Smooth muscle cell of the brain vasculature (primary cell): ENCODE data around the gene FAHD2A.
"Not testable (repeated sequence)": the region's sequence is repeated elsewhere in the genome, so short reads cannot be mapped to it uniquely, and the experiment has no call there.

Experiments used
- DNase-seq: peaks from one replicate; pipeline ENCODE4 v3.0.0-alpha.2; 2012; ENCODE audit warnings: low read depth, low spot score

Gene FAHD2A

DNA sequence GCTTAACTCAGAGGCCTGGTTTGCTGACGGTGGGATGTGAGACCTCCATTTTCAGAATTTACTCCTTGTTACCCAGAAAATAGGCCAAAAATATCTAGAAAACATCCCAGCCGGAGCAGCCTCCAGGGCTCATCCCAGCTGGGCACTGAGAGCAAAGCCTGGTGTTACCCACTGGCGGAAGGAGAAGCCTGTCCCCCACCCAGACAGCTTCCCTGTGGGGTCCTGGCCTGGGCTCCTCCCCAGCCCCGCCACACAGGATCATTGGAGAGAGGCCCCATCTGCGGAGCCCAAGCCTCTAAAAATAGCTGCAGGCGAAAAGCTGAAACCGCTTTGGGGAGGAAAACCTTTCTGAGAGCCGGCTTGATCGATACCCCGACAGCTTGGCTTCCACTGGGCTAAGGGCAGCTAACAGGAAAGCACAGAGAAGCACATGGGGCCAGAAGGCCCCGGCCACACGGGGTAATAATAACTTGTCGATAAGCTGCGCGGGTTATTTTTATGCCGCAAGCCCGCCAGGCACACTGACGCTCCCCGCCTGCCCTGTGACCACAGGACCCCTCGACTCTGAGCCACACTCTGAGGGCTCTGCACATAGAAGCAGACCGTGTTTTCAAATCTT is 26.9 kb upstream of the FAHD2A start:
- no peak for DNase-seq

DNA sequence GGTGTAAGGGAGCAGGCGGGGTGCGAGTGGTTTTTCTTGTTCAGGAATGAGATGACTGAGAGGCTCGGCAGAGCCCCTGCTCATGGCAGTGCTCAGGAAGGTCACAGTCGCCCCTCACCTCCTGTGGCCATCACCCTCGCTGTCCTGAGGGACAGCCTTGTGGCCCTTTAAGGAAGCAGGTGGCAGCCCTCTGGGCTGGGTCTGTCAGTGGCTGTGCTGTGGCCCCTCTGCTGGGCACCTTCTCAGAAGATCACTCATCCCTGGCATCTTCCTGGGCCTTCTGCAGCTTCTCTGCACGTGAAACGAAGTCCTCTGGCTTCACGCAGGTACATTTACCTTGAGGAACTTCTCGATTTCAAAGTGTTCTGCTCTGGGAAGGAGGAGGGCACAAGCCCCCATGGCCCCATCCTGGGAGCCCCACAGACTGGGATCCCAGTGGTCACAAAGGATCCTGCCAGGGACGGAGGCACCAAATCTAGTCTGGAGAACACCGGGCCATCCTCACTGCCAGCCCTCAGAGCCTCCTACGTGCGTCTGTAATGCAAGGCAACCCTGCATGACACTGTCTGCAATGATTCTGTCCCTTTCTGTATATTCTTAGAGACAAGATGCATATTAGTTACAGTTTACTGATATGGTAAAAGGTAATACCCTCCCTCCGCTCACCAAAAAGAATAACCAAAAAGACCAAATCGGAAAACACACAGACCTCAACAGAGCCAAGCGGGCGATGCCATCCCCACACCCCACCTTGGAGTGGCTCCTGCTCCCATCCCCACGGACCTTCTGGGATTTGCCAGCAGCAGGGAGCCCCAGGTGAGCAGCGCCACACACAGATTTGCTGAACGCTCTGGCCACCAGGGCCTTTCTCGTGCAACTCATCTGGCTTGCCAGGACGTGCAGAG is 25.9 kb upstream of the FAHD2A start:
- no peak for DNase-seq

DNA sequence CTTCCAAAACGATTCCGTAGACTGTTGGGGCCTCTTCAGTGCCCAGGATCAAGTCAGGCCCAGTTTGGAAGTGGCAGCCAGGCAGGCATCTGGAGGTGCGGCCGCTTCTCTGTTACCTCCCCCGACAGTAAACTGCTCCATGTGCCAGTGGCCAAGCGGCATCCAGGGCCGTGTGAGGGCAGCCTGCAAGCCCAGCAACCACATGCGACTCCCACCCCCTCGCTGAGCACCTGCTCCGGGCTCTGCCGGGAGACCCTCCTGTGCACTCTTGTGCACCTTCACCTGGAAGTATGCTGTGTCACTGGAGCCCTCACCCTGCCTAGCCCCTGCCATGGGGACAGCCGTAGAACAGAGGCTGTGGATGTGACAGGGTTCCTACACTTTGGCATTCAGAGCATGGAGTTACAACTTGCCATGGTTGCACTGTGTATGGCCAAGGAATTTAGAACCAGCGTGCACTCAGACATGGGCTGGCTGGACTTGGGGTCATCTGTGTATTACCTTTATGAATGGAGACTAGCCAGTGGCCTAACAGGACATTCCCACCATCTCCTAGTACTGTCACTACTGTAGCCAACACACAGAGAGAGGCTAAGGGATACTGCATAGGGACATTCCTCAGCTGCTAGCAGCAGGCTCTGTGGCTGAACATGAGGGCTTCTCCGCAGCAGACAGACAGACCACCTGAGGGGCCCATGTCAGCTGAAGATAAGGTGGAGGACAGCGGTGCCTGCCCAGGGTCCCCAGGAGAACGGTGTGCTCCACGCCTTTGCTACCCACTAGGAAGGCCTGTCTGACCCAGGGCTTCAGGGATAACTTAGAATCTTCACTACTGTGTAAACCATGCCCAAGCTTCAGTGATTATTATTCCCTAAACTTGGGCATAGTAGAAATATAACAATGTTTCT is 25.0 kb upstream of the FAHD2A start:
- DNase-seq, result no peak

DNA sequence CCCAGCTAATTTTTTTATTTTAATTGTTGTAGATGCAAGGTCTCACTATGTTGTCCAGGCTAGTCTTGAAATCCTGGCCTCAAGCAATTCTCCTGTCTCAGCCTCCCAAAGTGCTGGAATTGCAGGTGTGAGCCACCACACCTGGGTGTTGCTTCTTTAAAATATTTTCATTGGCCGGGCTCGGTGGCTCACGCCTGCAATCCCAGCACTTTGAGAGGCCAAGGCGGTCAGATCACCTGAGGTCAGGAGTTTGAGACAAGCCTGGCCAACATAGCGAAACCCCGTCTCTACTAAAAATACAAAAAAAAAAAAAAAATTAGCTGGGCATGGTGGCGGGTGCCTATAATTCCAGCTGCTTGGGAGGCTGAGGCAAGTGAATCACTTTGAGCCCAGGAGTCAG is 24.2 kb upstream of the FAHD2A start:
- DNase-seq, result not testable (repeated sequence)

DNA sequence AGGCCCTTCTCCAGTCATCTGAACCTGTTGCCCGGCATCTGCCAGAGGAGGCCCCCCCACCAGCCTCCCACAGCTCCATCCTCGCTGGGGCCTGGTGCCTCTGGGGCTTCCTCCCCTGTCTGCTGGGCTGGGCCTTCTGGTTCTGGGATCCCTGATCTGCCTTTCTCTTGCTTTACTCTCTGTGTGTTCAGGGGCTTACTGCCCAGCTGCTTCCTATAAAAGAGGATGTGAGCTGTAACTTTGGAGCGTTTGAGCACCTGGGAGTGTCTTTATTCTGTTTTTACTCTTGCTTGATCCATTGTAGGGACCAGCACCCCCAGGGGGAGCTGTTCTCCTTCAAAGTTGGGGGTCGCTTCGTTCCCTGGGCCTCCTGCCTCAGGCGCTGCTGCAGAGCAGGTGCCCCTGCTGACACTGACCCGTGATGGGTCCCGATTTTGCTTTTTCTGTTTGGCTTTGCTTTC is 23.1 kb upstream of the FAHD2A start:
- DNase-seq, result no peak

DNA sequence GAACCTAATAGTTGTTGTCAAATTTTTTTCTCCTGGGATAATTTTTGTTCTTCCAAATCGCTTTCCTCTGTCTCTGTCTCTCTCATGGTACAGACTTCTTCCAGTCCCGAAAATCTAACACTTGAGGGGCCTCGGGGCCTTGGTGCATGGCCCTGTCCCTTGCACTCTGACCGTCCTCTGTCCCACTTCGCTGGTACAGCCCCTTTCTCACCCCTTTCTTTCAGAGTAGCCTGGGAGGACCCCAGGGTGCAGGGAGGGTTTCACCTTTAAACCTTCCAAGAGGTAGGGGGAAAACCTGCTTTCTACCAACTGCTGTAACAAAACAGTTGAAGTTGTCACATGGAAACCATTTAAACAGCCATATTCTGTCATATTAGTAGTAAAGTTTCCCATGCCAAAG is 22.2 kb upstream of the FAHD2A start:
- DNase-seq, result no peak

DNA sequence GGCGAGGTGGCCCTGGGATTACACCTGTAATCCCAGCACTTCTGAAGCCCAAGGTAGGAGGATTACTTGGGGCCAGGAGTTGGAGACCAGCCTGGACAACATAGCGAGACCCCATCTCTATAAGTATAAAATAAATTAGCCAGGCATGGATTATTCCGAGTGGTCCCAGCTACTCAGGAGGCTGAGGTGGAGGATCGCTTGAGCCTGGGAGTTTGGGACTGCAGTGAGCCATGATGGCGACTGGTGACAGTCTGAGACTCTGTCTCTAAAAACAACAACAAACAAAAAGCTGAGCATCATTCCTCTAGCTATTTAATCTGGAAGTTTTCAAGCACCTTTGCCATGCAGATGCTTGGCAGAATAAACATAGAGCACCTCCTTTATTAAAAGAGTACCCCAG is 21.8 kb upstream of the FAHD2A start:
- no peak for DNase-seq

DNA sequence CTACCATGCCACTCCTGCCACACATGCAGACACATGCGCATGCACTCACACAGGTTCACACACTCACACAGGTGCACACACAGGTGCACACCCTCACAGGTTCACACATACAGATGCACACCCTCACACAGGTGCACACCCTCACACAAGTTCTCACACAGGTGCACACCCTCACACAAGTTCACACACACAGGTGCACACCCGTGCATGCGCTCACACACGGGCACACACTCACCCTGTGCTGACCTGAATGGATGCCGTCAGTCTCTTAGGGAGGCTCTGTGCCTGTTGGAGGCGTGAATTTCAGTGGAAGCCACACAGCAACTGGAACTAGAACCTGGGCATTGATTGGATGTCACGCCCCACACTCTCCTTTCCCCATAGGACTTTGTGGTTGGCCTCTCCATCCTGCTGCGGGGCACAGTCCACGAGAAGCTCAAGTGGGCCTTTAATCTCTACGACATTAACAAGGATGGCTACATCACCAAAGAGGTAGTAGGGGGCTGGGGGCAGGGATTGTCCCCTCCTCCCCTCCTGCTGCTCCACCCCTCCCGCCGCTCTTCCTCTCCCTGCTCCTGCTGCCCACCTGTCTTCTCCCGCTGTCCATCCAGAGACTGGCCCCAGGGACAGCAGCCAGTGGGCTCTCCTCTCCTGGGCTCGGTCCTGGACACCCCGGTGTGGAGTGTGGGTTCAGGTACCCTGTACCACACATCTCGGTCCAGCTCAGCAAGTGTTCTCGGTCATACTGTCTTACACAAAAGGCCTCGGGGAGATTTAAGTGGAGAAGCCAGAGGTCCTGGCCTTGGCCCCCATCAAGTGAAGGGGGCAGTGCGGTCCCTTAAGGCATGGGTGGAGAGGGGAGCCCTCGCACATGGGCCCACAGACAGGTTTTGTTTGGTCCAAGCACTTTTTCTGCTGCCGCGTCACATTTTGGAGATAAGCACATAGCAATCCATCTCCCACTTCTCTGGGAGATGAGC is 21.0 kb upstream of the FAHD2A start:
- no peak for DNase-seq

DNA sequence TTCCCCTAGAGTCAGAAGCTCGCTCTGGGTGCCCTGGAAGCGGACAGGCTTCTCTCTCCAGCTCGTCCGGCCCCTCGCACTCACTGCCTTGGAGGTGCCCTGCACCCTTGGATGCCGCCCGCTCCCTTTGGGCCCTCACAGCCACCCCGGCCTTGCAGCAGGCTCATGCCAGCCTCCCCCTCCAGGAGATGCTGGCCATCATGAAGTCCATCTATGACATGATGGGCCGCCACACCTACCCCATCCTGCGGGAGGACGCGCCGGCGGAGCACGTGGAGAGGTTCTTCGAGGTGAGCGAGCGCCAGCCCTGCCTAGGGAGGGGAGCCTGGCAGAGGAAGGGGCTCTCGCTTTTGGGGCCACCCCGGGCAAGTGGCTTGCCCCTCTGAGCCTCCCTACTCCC is 20.3 kb upstream of the FAHD2A start:
- DNase-seq, result no peak

DNA sequence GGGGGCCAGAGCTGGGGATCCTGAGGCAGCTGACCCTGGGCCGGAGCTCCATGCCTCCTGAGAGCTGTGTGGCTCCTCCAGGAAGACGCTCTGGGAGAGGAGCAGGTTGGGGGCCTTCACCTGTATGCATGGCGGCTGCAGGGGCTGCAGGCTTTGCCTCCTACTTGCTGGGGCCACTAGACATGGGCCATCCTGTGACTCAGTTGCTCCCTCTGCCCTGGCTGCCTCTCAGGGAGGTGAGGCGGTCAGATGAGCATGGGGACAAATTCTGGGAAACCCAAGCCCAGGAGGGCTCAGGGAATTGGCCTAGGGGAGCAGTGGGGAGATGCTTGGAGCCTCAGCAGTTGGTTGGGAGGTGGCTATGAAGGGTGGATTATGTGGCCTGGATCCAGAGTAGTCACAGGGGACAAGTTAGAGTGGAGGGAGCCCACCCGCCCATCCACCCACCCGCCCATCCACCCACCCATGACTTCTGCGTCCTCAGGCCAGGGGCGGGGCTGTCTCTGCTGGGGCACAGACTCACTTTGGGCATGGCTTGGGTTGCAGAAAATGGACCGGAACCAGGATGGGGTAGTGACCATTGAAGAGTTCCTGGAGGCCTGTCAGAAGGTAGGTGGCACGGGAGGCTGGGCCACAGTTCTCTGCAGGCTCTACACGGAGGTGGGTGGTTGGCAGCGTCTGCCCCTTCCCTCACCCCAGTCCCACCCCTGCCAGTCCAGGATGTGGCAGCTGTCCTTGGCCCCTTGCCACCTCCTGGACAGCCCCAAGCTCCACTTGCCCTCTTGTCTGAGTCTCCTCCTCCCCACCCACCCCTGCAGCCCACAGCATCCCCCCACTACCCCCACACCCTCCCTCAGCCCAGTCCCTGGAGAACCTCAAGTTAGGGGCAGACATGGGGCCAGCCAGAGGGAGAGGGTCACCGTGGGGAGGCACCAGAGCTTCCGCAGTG is 19.5 kb upstream of the FAHD2A start:
- DNase-seq, result no peak

DNA sequence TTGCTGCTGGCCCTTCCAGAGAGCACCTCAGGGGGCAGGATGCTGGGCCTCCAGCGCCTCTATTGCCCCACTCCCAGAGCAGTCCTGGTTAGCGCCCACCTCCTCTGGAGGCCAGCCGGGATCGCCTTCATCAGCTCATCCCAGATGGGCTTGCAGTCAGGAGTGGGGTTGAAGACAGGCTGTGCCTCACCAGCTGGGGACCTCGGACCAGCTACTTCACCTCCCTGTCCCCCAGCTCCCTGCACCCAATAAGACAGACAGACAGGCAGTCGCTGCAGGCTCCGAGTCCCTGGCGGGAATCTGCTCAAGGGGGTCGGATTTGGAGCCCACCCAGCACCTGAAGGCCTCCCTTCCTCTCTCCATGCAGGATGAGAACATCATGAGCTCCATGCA is 18.9 kb upstream of the FAHD2A start:
- DNase-seq, result no peak

DNA sequence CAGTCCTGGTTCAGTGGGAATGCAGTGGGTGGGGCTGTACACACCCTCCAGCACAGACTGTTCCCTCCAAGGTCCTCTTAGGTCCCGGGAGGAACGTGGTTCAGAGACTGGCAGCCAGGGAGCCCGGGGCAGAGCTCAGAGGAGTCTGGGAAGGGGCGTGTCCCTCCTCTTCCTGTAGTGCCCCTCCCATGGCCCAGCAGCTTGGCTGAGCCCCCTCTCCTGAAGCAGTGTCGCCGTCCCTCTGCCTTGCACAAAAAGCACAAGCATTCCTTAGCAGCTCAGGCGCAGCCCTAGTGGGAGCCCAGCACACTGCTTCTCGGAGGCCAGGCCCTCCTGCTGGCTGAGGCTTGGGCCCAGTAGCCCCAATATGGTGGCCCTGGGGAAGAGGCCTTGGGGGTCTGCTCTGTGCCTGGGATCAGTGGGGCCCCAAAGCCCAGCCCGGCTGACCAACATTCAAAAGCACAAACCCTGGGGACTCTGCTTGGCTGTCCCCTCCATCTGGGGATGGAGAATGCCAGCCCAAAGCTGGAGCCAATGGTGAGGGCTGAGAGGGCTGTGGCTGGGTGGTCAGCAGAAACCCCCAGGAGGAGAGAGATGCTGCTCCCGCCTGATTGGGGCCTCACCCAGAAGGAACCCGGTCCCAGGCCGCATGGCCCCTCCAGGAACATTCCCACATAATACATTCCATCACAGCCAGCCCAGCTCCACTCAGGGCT is 17.5 kb upstream of the FAHD2A start:
- no peak for DNase-seq

DNA sequence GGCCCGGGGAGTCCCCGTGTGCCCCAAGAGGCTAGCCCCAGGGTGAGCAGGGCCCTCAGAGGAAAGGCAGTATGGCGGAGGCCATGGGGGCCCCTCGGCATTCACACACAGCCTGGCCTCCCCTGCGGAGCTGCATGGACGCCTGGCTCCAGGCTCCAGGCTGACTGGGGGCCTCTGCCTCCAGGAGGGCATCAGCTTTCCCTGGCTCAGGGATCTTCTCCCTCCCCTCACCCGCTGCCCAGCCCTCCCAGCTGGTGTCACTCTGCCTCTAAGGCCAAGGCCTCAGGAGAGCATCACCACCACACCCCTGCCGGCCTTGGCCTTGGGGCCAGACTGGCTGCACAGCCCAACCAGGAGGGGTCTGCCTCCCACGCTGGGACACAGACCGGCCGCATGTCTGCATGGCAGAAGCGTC is 16.9 kb upstream of the FAHD2A start:
- DNase-seq, result no peak

DNA sequence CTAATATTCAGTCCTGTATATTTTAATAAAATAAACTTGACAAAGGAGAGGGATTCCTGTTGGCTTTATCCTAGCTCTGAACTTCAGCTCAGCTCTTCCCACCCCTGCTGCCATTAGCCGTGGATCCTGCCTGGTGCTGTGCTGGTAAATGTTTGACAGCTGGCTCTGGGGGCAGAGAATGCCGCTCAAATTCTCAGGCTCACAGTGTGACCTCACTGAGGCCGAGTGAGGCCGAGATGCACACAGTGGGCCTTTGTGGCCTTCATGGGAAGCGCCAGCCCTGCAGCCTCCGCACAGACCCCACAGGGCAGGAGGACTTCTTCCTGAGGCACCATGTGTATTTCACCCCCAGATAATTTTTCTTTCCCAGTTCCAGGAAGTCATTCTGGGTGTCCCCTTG is 16.5 kb upstream of the FAHD2A start:
- DNase-seq, result no peak

DNA sequence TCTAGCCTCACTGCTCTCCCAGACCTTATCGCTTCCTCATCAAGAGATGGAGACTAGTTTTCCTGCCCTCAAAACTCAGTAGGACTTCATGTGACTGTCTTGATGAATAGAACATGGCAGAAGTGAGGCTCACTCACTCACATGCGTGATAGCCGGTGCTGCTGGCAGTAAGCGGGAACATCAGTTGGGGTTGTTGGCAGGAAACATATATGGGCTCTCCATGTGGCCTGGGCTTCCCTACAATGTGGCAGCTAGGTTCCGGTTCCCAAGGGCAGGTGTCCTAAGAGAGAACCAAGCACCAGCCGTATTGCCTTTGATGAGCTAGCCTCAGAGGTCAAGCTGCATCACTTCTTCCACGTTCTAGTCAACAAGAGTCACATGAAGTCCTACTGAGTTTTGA is 15.2 kb upstream of the FAHD2A start:
- no peak for DNase-seq

DNA sequence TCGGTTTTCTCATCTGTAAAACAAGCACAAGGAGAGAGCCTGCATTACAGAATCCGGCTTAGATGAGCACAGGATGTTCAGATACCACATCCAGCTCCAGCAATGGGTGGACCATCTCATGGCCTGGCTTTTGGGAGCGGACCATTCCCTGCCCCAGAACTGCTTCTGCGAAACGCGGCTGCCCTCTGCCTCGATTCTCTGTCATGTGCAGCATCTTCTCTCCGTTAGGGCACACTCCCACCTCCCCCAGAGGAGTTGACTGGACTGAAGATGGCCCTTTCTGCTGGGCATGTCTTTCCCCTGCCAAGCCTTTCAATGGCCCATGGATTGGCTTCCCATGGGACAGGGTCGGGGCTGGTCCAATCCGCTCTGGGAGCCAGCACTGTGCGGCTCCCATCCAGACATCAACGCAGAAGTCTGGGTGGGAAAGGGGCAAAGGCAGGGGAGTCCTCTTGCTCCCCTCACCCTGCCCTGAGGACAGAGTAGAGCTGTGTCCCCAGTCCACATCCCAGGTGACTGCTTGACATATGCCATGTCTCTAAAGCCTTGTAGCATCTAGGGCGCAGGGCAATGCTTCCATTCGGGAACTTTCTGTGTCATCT is 14.3 kb upstream of the FAHD2A start:
- DNase-seq, result no peak

DNA sequence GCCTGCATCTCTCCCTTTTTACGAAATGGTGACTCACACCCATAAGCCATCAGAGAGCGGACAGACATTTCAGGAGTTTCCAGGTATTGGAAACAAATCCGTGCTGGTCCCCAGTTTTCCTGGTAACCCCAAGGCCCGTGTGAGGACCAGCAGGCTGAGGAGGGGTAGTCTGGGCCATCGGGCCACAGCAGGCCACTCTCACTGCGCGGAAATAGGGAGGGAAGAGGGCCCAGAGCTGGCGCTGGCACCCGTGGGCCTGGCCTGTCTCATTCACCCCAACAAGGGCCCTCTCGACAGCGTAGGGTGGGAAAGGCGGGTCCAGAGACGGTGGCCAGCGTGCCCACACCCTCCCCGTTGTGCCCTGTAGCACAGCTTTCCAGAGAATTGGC is 13.7 kb upstream of the FAHD2A start:
- DNase-seq, result no peak

DNA sequence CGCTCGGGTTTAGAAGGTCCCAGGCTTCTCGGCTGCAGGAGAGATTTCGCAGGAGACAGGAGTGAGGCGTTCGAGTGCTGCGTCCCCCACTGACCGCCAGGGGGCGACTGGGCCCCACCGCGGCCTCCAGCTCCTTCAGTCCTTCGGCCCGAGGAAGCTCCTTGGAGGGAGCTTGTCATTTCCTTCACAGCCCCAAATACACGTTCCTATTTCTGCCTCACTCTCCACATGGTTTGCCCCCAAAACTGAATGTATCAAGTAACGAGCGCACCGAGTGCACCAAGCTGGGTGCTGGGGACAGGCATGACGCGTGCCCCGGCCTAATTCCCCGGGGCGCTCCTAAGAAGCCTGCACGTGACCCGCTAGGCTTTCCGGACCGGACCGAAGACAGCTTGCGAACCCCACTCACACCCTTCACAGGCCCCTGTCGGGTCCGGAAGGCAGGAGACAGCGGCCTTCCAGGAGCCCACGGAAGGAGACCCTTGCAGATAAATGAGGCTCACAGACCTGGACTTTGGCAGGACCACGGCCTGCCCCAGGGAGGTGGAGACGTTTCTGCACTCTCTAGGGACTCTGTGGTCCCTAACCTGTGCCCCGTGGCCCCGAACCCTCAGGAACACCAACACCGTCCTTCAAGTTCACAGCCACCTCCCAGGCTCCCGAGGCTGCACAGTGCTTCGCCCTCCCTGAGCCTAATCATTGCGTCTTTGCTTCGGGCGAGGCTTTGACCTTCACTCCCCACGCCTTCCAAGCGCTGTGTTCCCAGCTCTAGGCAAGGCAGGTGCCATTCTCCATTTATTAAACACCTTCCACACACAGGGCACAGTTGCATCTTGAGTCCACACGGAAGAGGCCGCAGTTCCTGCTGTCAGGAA is 13.0 kb upstream of the FAHD2A start:
- peak; percentile 29 for DNase-seq
